ENCODE data around the gene PDE4DIP. TPM values are rescaled to one million over a fixed set of nuclear protein-coding genes. Genes with fewer than 3 reads are reported as not detected.
"Not testable (repeated sequence)": the region's sequence is repeated elsewhere in the genome, so short reads cannot be mapped to it uniquely, and the experiment has no call there.

PDE4DIP gene
- total and polyA plus RNA-seq, 4 donors: 7.3 to 65.4 (median 24.6) TPM

GRCh38 chr1:148960212-148961000 is 116.2 kb downstream of the PDE4DIP start:
- not testable (repeated sequence) for H3K27ac ChIP-seq (ENCODE audit: low read depth in 1 of 2, low read length in 2 of 2); H3K4me3 ChIP-seq (ENCODE audit: low read depth in 1 of 3, low read length in 3 of 3)

DNA sequence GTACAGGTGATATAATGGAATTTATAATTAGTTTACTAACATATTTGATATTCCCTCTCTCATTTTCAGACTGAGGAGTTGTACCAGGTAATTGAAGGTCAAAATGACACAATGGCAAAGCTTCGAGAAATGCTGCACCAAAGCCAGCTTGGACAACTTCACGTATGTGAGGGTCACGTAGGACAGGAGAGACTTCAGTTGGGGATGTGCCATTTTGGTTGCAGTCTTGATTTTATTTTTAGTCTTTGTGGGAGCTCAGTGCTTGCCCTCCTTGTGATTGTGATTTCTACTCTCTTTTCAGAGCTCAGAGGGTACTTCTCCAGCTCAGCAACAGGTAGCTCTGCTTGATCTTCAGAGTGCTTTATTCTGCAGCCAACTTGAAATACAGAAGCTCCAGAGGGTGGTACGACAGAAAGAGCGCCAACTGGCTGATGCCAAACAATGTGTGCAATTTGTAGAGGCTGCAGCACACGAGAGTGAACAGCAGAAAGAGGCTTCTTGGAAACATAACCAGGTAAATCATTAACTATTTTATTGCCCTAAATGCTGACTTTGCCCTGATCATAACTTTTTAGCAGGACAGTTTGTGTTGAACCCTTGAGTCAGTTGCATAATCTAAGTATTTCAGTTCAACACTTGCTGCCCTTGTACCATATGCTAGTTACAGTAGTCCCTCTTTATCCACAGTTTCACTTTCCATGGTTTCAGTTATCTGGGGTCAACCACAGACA is 118.1 kb downstream of the PDE4DIP start:
- H3K9ac ChIP-seq (ENCODE audit: low read depth in 1 of 2, low read length in 2 of 2); H3K27me3 ChIP-seq (ENCODE audit: control insufficient read depth in 4 of 4, insufficient read depth in 4 of 4, low read length in 3 of 4); H3K4me1 ChIP-seq (ENCODE audit: control insufficient read depth in 4 of 4, insufficient read depth in 4 of 4, low read length in 3 of 4); DNase-seq (ENCODE audit: low spot score); H3K4me3 ChIP-seq (ENCODE audit: low read depth in 1 of 3, low read length in 3 of 3); H3K9me3 ChIP-seq (ENCODE audit: control insufficient read depth in 4 of 4, low read length in 3 of 4); H3K27ac ChIP-seq (ENCODE audit: low read depth in 1 of 2, low read length in 2 of 2); H3K36me3 ChIP-seq (ENCODE audit: control insufficient read depth in 4 of 4, insufficient read depth in 3 of 4, low read depth in 1 of 4, low read length in 3 of 4): not testable (repeated sequence)
- TF ChIP-seq HNF4A (conservative IDR thresholded peaks at IDR 0.05): peak in 1 of 2 donors; percentile 8
- 24% methylated on average over 3 of the region's 6 CpGs for WGBS

More at GRCh38 chr1:148960212-148961000, 116.2 kb downstream of the PDE4DIP start:
- H3K36me3 ChIP-seq (ENCODE audit: control insufficient read depth in 4 of 4, insufficient read depth in 3 of 4, low read depth in 1 of 4, low read length in 3 of 4); H3K9ac ChIP-seq (ENCODE audit: low read depth in 1 of 2, low read length in 2 of 2); H3K4me1 ChIP-seq (ENCODE audit: control insufficient read depth in 4 of 4, insufficient read depth in 4 of 4, low read length in 3 of 4); DNase-seq (ENCODE audit: low spot score); H3K9me3 ChIP-seq (ENCODE audit: control insufficient read depth in 4 of 4, low read length in 3 of 4); H3K27me3 ChIP-seq (ENCODE audit: control insufficient read depth in 4 of 4, insufficient read depth in 4 of 4, low read length in 3 of 4): not testable (repeated sequence)
- 38% methylated on average over 1 of the region's 4 CpGs for WGBS

- DNase-seq (ENCODE audit: low spot score): not testable (repeated sequence)
Observed at GRCh38 chr1:148966084-148966483, 121.9 kb downstream of the PDE4DIP start.

DNA sequence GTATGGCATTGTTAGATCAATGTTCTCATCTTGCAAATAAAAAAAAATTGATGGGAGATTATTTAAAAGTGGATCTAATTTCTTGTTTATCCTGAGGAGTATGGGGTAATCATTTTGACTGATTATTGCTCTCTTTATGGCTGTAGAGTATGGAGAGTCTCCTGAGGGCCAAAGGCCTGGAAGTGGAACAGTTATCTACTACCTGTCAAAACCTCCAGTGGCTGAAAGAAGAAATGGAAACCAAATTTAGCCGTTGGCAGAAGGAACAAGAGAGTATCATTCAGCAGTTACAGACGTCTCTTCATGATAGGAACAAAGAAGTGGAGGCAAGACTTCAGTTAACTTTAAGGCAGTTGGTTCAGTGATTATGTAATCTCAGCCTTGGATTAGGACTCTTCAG is 123.4 kb downstream of the PDE4DIP start:
- DNase-seq (ENCODE audit: low spot score); H3K9me3 ChIP-seq (ENCODE audit: control insufficient read depth in 4 of 4, low read length in 3 of 4); H3K4me3 ChIP-seq (ENCODE audit: low read depth in 1 of 3, low read length in 3 of 3); H3K27ac ChIP-seq (ENCODE audit: low read depth in 1 of 2, low read length in 2 of 2); H3K36me3 ChIP-seq (ENCODE audit: control insufficient read depth in 4 of 4, insufficient read depth in 3 of 4, low read depth in 1 of 4, low read length in 3 of 4); H3K27me3 ChIP-seq (ENCODE audit: control insufficient read depth in 4 of 4, insufficient read depth in 4 of 4, low read length in 3 of 4); H3K9ac ChIP-seq (ENCODE audit: low read depth in 1 of 2, low read length in 2 of 2); H3K4me1 ChIP-seq (ENCODE audit: control insufficient read depth in 4 of 4, insufficient read depth in 4 of 4, low read length in 3 of 4): not testable (repeated sequence)
- no CpG with 5 or more reads among the region's 2 CpGs for WGBS

More at GRCh38 chr1:148966084-148966483, 121.9 kb downstream of the PDE4DIP start:
- H3K4me1 ChIP-seq (ENCODE audit: control insufficient read depth in 4 of 4, insufficient read depth in 4 of 4, low read length in 3 of 4); H3K36me3 ChIP-seq (ENCODE audit: control insufficient read depth in 4 of 4, insufficient read depth in 3 of 4, low read depth in 1 of 4, low read length in 3 of 4); H3K9me3 ChIP-seq (ENCODE audit: control insufficient read depth in 4 of 4, low read length in 3 of 4); H3K4me3 ChIP-seq (ENCODE audit: low read depth in 1 of 3, low read length in 3 of 3); H3K27ac ChIP-seq (ENCODE audit: low read depth in 1 of 2, low read length in 2 of 2); H3K27me3 ChIP-seq (ENCODE audit: control insufficient read depth in 4 of 4, insufficient read depth in 4 of 4, low read length in 3 of 4); H3K9ac ChIP-seq (ENCODE audit: low read depth in 1 of 2, low read length in 2 of 2): not testable (repeated sequence)
- WGBS: 10% methylated on average over 1 of the region's 2 CpGs

DNA sequence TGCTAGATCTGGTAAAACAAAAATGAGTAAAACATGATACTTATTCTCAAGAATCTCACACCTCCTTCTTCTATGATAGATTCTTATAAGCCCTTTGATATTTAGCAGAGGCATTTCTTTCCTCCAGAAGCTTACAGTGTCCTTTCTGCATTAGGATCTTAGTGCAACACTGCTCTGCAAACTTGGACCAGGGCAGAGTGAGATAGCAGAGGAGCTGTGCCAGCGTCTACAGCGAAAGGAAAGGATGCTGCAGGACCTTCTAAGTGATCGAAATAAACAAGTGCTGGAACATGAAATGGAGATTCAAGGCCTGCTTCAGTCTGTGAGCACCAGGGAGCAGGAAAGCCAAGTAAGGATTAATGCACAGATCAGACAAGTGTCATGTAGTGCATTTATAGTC is 124.5 kb downstream of the PDE4DIP start:
- not testable (repeated sequence) for H3K4me1 ChIP-seq (ENCODE audit: control insufficient read depth in 4 of 4, insufficient read depth in 4 of 4, low read length in 3 of 4); H3K36me3 ChIP-seq (ENCODE audit: control insufficient read depth in 4 of 4, insufficient read depth in 3 of 4, low read depth in 1 of 4, low read length in 3 of 4); H3K9ac ChIP-seq (ENCODE audit: low read depth in 1 of 2, low read length in 2 of 2); H3K27ac ChIP-seq (ENCODE audit: low read depth in 1 of 2, low read length in 2 of 2); H3K27me3 ChIP-seq (ENCODE audit: control insufficient read depth in 4 of 4, insufficient read depth in 4 of 4, low read length in 3 of 4); DNase-seq (ENCODE audit: low spot score); H3K9me3 ChIP-seq (ENCODE audit: control insufficient read depth in 4 of 4, low read length in 3 of 4); H3K4me3 ChIP-seq (ENCODE audit: low read depth in 1 of 3, low read length in 3 of 3)
- 96% methylated on average over 3 of the region's 3 CpGs for WGBS

DNA sequence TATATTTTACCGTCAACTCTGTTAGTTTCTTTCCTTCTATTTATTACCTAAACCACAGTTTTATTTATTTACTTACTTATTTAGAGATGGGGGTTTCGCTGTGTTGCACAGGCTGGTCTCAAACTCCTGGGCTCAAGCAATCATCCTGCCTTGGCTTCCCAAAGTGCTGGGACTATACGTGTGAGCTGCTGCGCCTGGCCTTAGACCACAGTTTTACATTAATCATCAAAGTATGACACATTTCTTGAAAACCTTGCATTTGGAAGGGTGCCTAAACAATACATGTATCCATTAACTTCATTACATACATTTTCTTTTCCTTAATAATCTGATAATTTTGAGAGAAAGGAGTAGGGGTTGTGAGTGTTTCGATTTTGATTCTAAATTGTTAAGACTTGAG is 124.9 kb downstream of the PDE4DIP start:
- not testable (repeated sequence) for H3K4me1 ChIP-seq (ENCODE audit: control insufficient read depth in 4 of 4, insufficient read depth in 4 of 4, low read length in 3 of 4); H3K36me3 ChIP-seq (ENCODE audit: control insufficient read depth in 4 of 4, insufficient read depth in 3 of 4, low read depth in 1 of 4, low read length in 3 of 4); H3K4me3 ChIP-seq (ENCODE audit: low read depth in 1 of 3, low read length in 3 of 3); H3K27ac ChIP-seq (ENCODE audit: low read depth in 1 of 2, low read length in 2 of 2); DNase-seq (ENCODE audit: low spot score); H3K9ac ChIP-seq (ENCODE audit: low read depth in 1 of 2, low read length in 2 of 2); H3K9me3 ChIP-seq (ENCODE audit: control insufficient read depth in 4 of 4, low read length in 3 of 4); H3K27me3 ChIP-seq (ENCODE audit: control insufficient read depth in 4 of 4, insufficient read depth in 4 of 4, low read length in 3 of 4)
- 88% methylated on average over 2 of the region's 5 CpGs for WGBS

- DNase-seq (ENCODE audit: low spot score); H3K4me1 ChIP-seq (ENCODE audit: control insufficient read depth in 4 of 4, insufficient read depth in 4 of 4, low read length in 3 of 4); H3K9ac ChIP-seq (ENCODE audit: low read depth in 1 of 2, low read length in 2 of 2); H3K27ac ChIP-seq (ENCODE audit: low read depth in 1 of 2, low read length in 2 of 2); H3K4me3 ChIP-seq (ENCODE audit: low read depth in 1 of 3, low read length in 3 of 3); H3K9me3 ChIP-seq (ENCODE audit: control insufficient read depth in 4 of 4, low read length in 3 of 4); H3K27me3 ChIP-seq (ENCODE audit: control insufficient read depth in 4 of 4, insufficient read depth in 4 of 4, low read length in 3 of 4): not testable (repeated sequence)
- 95% methylated on average over 1 of the region's 1 CpG for WGBS
- H3K36me3 ChIP-seq (ENCODE audit: control insufficient read depth in 4 of 4, insufficient read depth in 3 of 4, low read depth in 1 of 4, low read length in 3 of 4): peaks cover 4 to 29% (median 25%) of the 10 kb centered on the region in 4 donors
Observed at GRCh38 chr1:148975453-148975852, 131.2 kb downstream of the PDE4DIP start.

- DNase-seq (ENCODE audit: low spot score); H3K27ac ChIP-seq (ENCODE audit: low read depth in 1 of 2, low read length in 2 of 2); H3K4me3 ChIP-seq (ENCODE audit: low read depth in 1 of 3, low read length in 3 of 3); H3K9me3 ChIP-seq (ENCODE audit: control insufficient read depth in 4 of 4, low read length in 3 of 4); H3K9ac ChIP-seq (ENCODE audit: low read depth in 1 of 2, low read length in 2 of 2); H3K4me1 ChIP-seq (ENCODE audit: control insufficient read depth in 4 of 4, insufficient read depth in 4 of 4, low read length in 3 of 4); H3K27me3 ChIP-seq (ENCODE audit: control insufficient read depth in 4 of 4, insufficient read depth in 4 of 4, low read length in 3 of 4): not testable (repeated sequence)
- 80% methylated on average over 1 of the region's 1 CpG for WGBS
- peaks cover 4 to 33% (median 27%) of the 10 kb centered on the region in 4 donors for H3K36me3 ChIP-seq (ENCODE audit: control insufficient read depth in 4 of 4, insufficient read depth in 3 of 4, low read depth in 1 of 4, low read length in 3 of 4)
Observed at GRCh38 chr1:148975866-148976537, 131.8 kb downstream of the PDE4DIP start.

Measured in liver (tissue), 9 donors.